Adrenal gland (tissue), 5 donors: ENCODE data around the gene TMPRSS4.

ENCODE experiments used
- CTCF ChIP-seq, 6 experiments: fragments of 450-650 bp in 4 of 6; fragments of 200-600 bp in 2 of 6; sonication (generic) in 1 of 6; IDR thresholded peaks; 1 replicate in 5 of 6; 2 replicates in 1 of 6; pipeline versions ENCODE4 v1.5.1 to v1.8.0; 2016 to 2021; ENCODE audit warnings: antibody characterized with exemption in 6 of 6, mild to moderate bottlenecking in 2 of 6, moderate library complexity in 1 of 6
- POLR2A ChIP-seq, 2 donors: fragments of 450-650 bp; IDR thresholded peaks; one replicate each; pipeline ENCODE4 v1.6.1; 2017; ENCODE audit warnings: antibody characterized with exemption in 2 of 2, mild to moderate bottlenecking in 2 of 2, moderate library complexity in 1 of 2
- donor health status: DM: no; HTN: no; CAD: no.

- TF ChIP-seq CTCF (IDR thresholded peaks at IDR 0.05), result no peak
- TF ChIP-seq POLR2A (IDR thresholded peaks at IDR 0.05), result no peak
Measured at GRCh38 chr11:118092907-118093571, 16.2 kb downstream of the TMPRSS4 start.
